22Rv1 (cell line): Measurements from ENCODE around the gene NAB2.

ENCODE experiments used
- CTCF ChIP-seq: fragments of 450-650 bp; IDR thresholded peaks from 2 replicates; pipeline ENCODE4 v1.5.1; 2017; ENCODE audit warnings: mild to moderate bottlenecking
- ZFX ChIP-seq: fragments of 450-650 bp; IDR thresholded peaks from 2 replicates; pipeline ENCODE4 v1.6.1; 2017; ENCODE audit warnings: antibody characterized with exemption, borderline replicate concordance

- TF ChIP-seq CTCF = no peak
- no peak for TF ChIP-seq ZFX
Observed at GRCh38 chr12:57066245-57066644, 22.7 kb upstream of the NAB2 start.
